HT1080 (cell line): ENCODE results near the gene TSPAN14. TPM values are rescaled to one million over a fixed set of nuclear protein-coding genes. Genes with fewer than 3 reads are reported as not detected.

Experiments
- DNase-seq: peaks from one replicate; pipeline ENCODE4 v3.0.0-alpha.2; 2015; ENCODE audit warnings: low read depth
- total RNA-seq: library from RNA; depleted of rRNA; stranded (reverse); fragments of >200 nt; shearing (Covaris generic); gene quantifications from 2 replicates; pipeline ENCODE4 v1.2.3, GENCODE V29; 2014

Gene TSPAN14
- total RNA-seq, 1 experiment from 2014 or later: 43.1 TPM

- DNase-seq: no peak
Measured at GRCh38 chr10:80486785-80487420, 32.8 kb downstream of the TSPAN14 start.

GRCh38 chr10:80487421-80487785, 33.3 kb downstream of the TSPAN14 start:
- no peak for DNase-seq

- DNase-seq: no peak
Measured at GRCh38 chr10:80487791-80488538, 33.9 kb downstream of the TSPAN14 start.

GRCh38 chr10:80488539-80489066, 34.5 kb downstream of the TSPAN14 start:
- DNase-seq: no peak

- DNase-seq: no peak
Measured at GRCh38 chr10:80489371-80490112, 35.4 kb downstream of the TSPAN14 start.

GRCh38 chr10:80491251-80492102, 37.4 kb downstream of the TSPAN14 start:
- no peak for DNase-seq

- no peak for DNase-seq
Measured at GRCh38 chr10:80492848-80493521, 38.9 kb downstream of the TSPAN14 start.

GRCh38 chr10:80493522-80494051, 39.5 kb downstream of the TSPAN14 start:
- DNase-seq: peak; percentile 65

- DNase-seq: no peak
Measured at GRCh38 chr10:80496555-80497172, 42.6 kb downstream of the TSPAN14 start.

GRCh38 chr10:80497187-80498077, 43.3 kb downstream of the TSPAN14 start:
- no peak for DNase-seq

- DNase-seq: no peak
Measured at GRCh38 chr10:80498078-80498832, 44.1 kb downstream of the TSPAN14 start.

GRCh38 chr10:80498833-80499741, 45.0 kb downstream of the TSPAN14 start:
- peak; percentile 96 for DNase-seq

- DNase-seq: no peak
Measured at GRCh38 chr10:80500572-80501380, 46.7 kb downstream of the TSPAN14 start.

GRCh38 chr10:80501381-80501912, 47.3 kb downstream of the TSPAN14 start:
- no peak for DNase-seq

- no peak for DNase-seq
Measured at GRCh38 chr10:80501913-80502521, 47.9 kb downstream of the TSPAN14 start.
